MM.1S (cell line): ENCODE data around the gene NCS1.

ENCODE experiments used
- CTCF ChIP-seq: fragments of 300-600 bp; sonication (generic); IDR thresholded peaks from 2 replicates; pipeline ENCODE4 v1.5.1; 2016; ENCODE audit warnings: antibody characterized with exemption, low read length, mixed read lengths
- EZH2 ChIP-seq: fragments of 300-600 bp; sonication (generic); optimal IDR thresholded peaks from 2 replicates; pipeline ENCODE3; 2017; ENCODE audit warnings: low read depth, mild to moderate bottlenecking, antibody characterized with exemption, low read length, mixed read lengths
- EZH2phosphoT487 ChIP-seq: fragments of 300-600 bp; sonication (generic); IDR thresholded peaks from 2 replicates; pipeline ENCODE4 v1.6.1; 2018; ENCODE audit warnings: antibody characterized with exemption, low read length

DNA sequence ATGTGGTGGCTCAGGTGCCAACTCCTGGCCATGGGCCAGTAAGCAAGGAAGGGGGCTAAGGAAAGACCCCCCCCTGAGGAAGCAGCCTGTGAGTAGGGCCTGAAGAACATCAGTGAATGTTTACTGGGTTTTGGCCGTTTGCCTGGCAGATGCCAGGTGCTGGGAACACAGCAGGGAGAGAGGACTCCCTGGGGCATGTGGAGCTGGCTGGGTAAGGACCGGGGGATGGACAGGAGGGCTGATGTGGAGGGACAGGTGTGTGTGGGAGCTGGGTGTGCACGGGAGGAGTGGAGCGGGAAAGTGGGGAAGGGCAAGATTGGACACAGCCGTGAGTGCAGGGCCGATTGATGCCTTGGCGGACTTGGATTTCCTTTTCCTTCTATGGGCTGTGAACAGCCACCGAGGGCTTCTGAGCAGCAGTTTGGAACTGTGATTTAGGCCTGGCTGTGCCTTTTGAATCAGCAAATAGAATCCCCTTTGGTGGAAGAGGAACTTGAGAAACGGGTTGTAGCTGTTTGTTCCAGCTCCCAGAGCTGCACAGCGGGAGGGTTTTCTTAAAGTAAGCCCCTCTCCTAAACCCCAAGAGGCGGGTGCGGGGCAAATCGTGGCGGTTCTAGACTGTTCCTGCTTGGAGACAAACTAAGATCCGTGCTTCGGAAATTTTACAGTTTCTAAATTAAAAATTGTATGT, 96.5 kb downstream of the NCS1 start:
- TF ChIP-seq CTCF (no peak), EZH2 (no peak), EZH2phosphoT487 (no peak)
